HEK293 (cell line): ENCODE results near the gene SLCO1B1.

Experiments used
- CTCF ChIA-PET: fragments of 350-600 bp; formaldehyde crosslinking; extraction: SDS; loops from one replicate; lab custom pipeline; 2021; ENCODE audit warnings: antibody characterized with exemption; lab: Yijun Ruan, JAX
- POLR2A ChIA-PET: fragments of 300-600 bp; formaldehyde crosslinking; extraction: SDS; loops from one replicate; lab custom pipeline; 2020; ENCODE audit warnings: antibody characterized with exemption, inconsistent platforms; lab: Yijun Ruan, JAX
- H3K27ac ChIP-seq: fragments of 200-500 bp; sonication (Bioruptor generic); 2 replicates; pipeline ENCODE4 v1.5.1; 2014; ENCODE audit warnings: low read depth, low read length, control low read depth, inconsistent platforms; ENCODE audit errors: extremely low read depth
- H3K36me3 ChIP-seq, 2 experiments: fragments of 200-500 bp in 1 of 2; sonication (Bioruptor generic) in 1 of 2; 1 replicate in 1 of 2; 2 replicates in 1 of 2; pipeline ENCODE4 v1.5.1; 2014 to 2017; ENCODE audit warnings: inconsistent platforms in 2 of 2, low read length in 2 of 2; ENCODE audit not compliant: control insufficient read depth in 2 of 2, insufficient read depth in 1 of 2
- H3K4me1 ChIP-seq: fragments of 200-500 bp; sonication (Bioruptor generic); 2 replicates; pipeline ENCODE4 v1.5.1; 2014; ENCODE audit warnings: mild to moderate bottlenecking, low read length, inconsistent platforms; ENCODE audit not compliant: control insufficient read depth, insufficient read depth
- H3K4me3 ChIP-seq: 2 replicates; pipeline ENCODE4 v1.5.1; 2011; ENCODE audit warnings: low read depth, mild to moderate bottlenecking, control low read depth, low read length, moderate library complexity
- H3K9me3 ChIP-seq: fragments of 200-500 bp; sonication (Bioruptor generic); 2 replicates; pipeline ENCODE4 v1.5.1; 2014; ENCODE audit warnings: low read depth, low read length, inconsistent platforms; ENCODE audit not compliant: control insufficient read depth, insufficient read depth
- GFI1B ChIP-seq: fragments of 450-650 bp; formaldehyde crosslinking; IDR thresholded peaks from 2 replicates; pipeline ENCODE4 v1.5.1; 2016; ENCODE audit warnings: missing biosample characterization, missing genetic modification characterization
- GLI2 ChIP-seq: fragments of 450-650 bp; formaldehyde crosslinking; IDR thresholded peaks from 2 replicates; pipeline ENCODE4; 2017; ENCODE audit warnings: missing biosample characterization, missing genetic modification characterization, low read depth, borderline replicate concordance
- PRDM4 ChIP-seq: fragments of 450-650 bp; formaldehyde crosslinking; IDR thresholded peaks from 2 replicates; pipeline ENCODE4 v1.5.1; 2017; ENCODE audit warnings: missing biosample characterization, missing genetic modification characterization
- ZBTB1 ChIP-seq: fragments of 450-650 bp; formaldehyde crosslinking; IDR thresholded peaks from 2 replicates; pipeline ENCODE4 v1.5.1; 2016; ENCODE audit warnings: missing biosample characterization, missing genetic modification characterization
- ZBTB11 ChIP-seq: fragments of 450-650 bp; formaldehyde crosslinking; conservative IDR thresholded peaks from 2 replicates; pipeline ENCODE4 v1.5.1; 2016; ENCODE audit warnings: low read depth, missing biosample characterization, missing genetic modification characterization
- ZBTB26 ChIP-seq: fragments of 450-650 bp; formaldehyde crosslinking; optimal IDR thresholded peaks from 2 replicates; pipeline ENCODE3; 2016; ENCODE audit warnings: missing biosample characterization, mild to moderate bottlenecking, missing genetic modification characterization
- ZBTB49 ChIP-seq: fragments of 450-650 bp; formaldehyde crosslinking; IDR thresholded peaks from 2 replicates; pipeline ENCODE4 v1.5.1; 2016; ENCODE audit warnings: missing biosample characterization, missing genetic modification characterization, low read depth
- ZFP41 ChIP-seq: fragments of 450-650 bp; formaldehyde crosslinking; IDR thresholded peaks from 2 replicates; pipeline ENCODE4 v1.5.1; 2016; ENCODE audit warnings: missing biosample characterization, missing genetic modification characterization, borderline replicate concordance
- ZFP69B ChIP-seq: fragments of 450-650 bp; formaldehyde crosslinking; IDR thresholded peaks from 2 replicates; pipeline ENCODE4 v1.5.1; 2016; ENCODE audit warnings: missing biosample characterization, missing genetic modification characterization
- ZNF133 ChIP-seq: fragments of 450-650 bp; formaldehyde crosslinking; IDR thresholded peaks from 2 replicates; pipeline ENCODE4 v1.5.1; 2016; ENCODE audit warnings: missing biosample characterization, missing genetic modification characterization
- ZNF2 ChIP-seq: fragments of 450-650 bp; formaldehyde crosslinking; IDR thresholded peaks from 2 replicates; pipeline ENCODE4 v1.5.1; 2016; ENCODE audit warnings: missing biosample characterization, missing genetic modification characterization
- ZNF404 ChIP-seq: fragments of 450-650 bp; formaldehyde crosslinking; IDR thresholded peaks from 2 replicates; pipeline ENCODE4 v1.5.1; 2017; ENCODE audit warnings: missing biosample characterization, missing genetic modification characterization
- ZNF558 ChIP-seq: fragments of 450-650 bp; formaldehyde crosslinking; IDR thresholded peaks from 2 replicates; pipeline ENCODE4 v1.5.1; 2016; ENCODE audit warnings: missing biosample characterization, missing genetic modification characterization
- ZNF571 ChIP-seq: fragments of 450-650 bp; formaldehyde crosslinking; IDR thresholded peaks from 2 replicates; pipeline ENCODE4 v1.5.0; 2017; ENCODE audit warnings: missing biosample characterization, missing genetic modification characterization
- ZNF623 ChIP-seq: fragments of 450-650 bp; formaldehyde crosslinking; IDR thresholded peaks from 2 replicates; pipeline ENCODE4 v1.5.1; 2016; ENCODE audit warnings: missing biosample characterization, missing genetic modification characterization
- ZNF76 ChIP-seq: fragments of 450-650 bp; formaldehyde crosslinking; IDR thresholded peaks from 2 replicates; pipeline ENCODE4; 2016; ENCODE audit warnings: low read depth, missing biosample characterization, missing genetic modification characterization, borderline replicate concordance
- ZNF768 ChIP-seq: fragments of 450-650 bp; formaldehyde crosslinking; IDR thresholded peaks from 2 replicates; pipeline ENCODE4 v1.5.1; 2018; ENCODE audit warnings: missing biosample characterization, mild to moderate bottlenecking, missing genetic modification characterization
- ZXDB ChIP-seq: fragments of 450-650 bp; formaldehyde crosslinking; IDR thresholded peaks from 2 replicates; pipeline ENCODE4 v1.5.1; 2016; ENCODE audit warnings: missing biosample characterization, missing genetic modification characterization

SLCO1B1 gene

GRCh38 chr12:21221778-21222177 lies 90.8 kb downstream of the SLCO1B1 start:
- Histone ChIP-seq H3K36me3 (no peaks in the 10 kb centered on the region), H3K4me1 (no peaks in the 10 kb centered on the region), H3K4me3 (no peak overlapping the region), H3K9me3 (no peaks in the 10 kb centered on the region), H3K27ac (no peak overlapping the region)
- POLR2A ChIA-PET, result no interaction called here
- CTCF ChIA-PET, result no interaction called here
- TF ChIP-seq ZNF133 (tag by site-specific recombination) (no peak), ZNF768 (tag by site-specific recombination) (no peak)

- H3K27ac ChIP-seq, result no peak overlapping the region
- ChIA-PET CTCF (no interaction called here), POLR2A (no interaction called here)
- no peak overlapping the region for H3K4me3 ChIP-seq
- H3K9me3 ChIP-seq, result no peaks in the 10 kb centered on the region
- no peaks in the 10 kb centered on the region for H3K4me1 ChIP-seq
- no peaks in the 10 kb centered on the region for H3K36me3 ChIP-seq
- TF ChIP-seq ZFP41 (tag by site-specific recombination), result no peak
- TF ChIP-seq ZNF623, result no peak
- TF ChIP-seq ZNF558 (tag by site-specific recombination), result no peak
- TF ChIP-seq ZNF76 (tag by site-specific recombination), result no peak
- TF ChIP-seq ZNF2 (tag by site-specific recombination), result no peak
- no peak for TF ChIP-seq ZBTB26 (tag by site-specific recombination)
- TF ChIP-seq ZBTB11 (tag by site-specific recombination), result no peak
- TF ChIP-seq PRDM4 (tag by site-specific recombination), result no peak
- no peak for TF ChIP-seq ZFP69B (tag by site-specific recombination)
- TF ChIP-seq GFI1B (tag by site-specific recombination), result no peak
- TF ChIP-seq ZXDB (tag by site-specific recombination), result no peak
- no peak for TF ChIP-seq GLI2 (tag by site-specific recombination)
- no peak for TF ChIP-seq ZNF768 (tag by site-specific recombination)
- no peak for TF ChIP-seq ZNF571
- no peak for TF ChIP-seq ZNF404 (tag by site-specific recombination)
- TF ChIP-seq ZBTB49, result no peak
- TF ChIP-seq ZBTB1 (tag by site-specific recombination), result no peak
Measured at GRCh38 chr12:21223930-21224329, 92.9 kb downstream of the SLCO1B1 start.
